GM12875 (cell line): ENCODE results near the gene GRID1.

Experiments used
- H3K4me3 ChIP-seq: one replicate; pipeline ENCODE4 v1.5.1; 2011; ENCODE audit warnings: low read depth, low read length, control low read depth
- CTCF ChIP-seq: IDR thresholded peaks from 2 replicates; pipeline ENCODE4 v1.5.1; 2011; ENCODE audit warnings: low read depth, mild to moderate bottlenecking, control low read depth, inconsistent platforms, low read length, moderate library complexity, borderline replicate concordance; ENCODE audit not compliant: insufficient read depth

Gene GRID1

GRCh38 chr10:86213148-86213547 is 153.4 kb downstream of the GRID1 start:
- TF ChIP-seq CTCF: no peak
- H3K4me3 ChIP-seq: no peak overlapping the region

GRCh38 chr10:86212391-86212700 is 154.2 kb downstream of the GRID1 start:
- no peak for TF ChIP-seq CTCF
- H3K4me3 ChIP-seq: no peak overlapping the region

GRCh38 chr10:86211691-86212390 is 154.8 kb downstream of the GRID1 start:
- no peak overlapping the region for H3K4me3 ChIP-seq
- no peak for TF ChIP-seq CTCF

GRCh38 chr10:86210416-86210815 is 156.2 kb downstream of the GRID1 start:
- H3K4me3 ChIP-seq: no peak overlapping the region
- TF ChIP-seq CTCF: no peak

- no peak overlapping the region for H3K4me3 ChIP-seq
- no peak for TF ChIP-seq CTCF
Measured at GRCh38 chr10:86209726-86210125, 156.9 kb downstream of the GRID1 start.

- H3K4me3 ChIP-seq: no peak overlapping the region
- no peak for TF ChIP-seq CTCF
Measured at GRCh38 chr10:86207226-86207625, 159.4 kb downstream of the GRID1 start.

GRCh38 chr10:86206240-86206579 is 160.4 kb downstream of the GRID1 start:
- no peak overlapping the region for H3K4me3 ChIP-seq
- TF ChIP-seq CTCF: no peak
